ENCODE results near the gene NCAPD2. TPM values are rescaled to one million over a fixed set of nuclear protein-coding genes. Genes with fewer than 3 reads are reported as not detected.

NCAPD2 gene
- total and polyA plus RNA-seq, 2 donors (not counting 3 experiments of a cell fraction or from before 2014, with no cell fraction given), result 41.8 to 90.1 TPM

- dilution Hi-C loops (cut with MboI; ENCODE audit: extremely low pct_ligation_motif_present, low sequenced_read_pairs) (no loop called here), intact Hi-C loops (cut with micrococcal nuclease) (no loop called here)
- DNase-seq (ENCODE audit: low read depth, low spot score) (no peak), FAIRE-seq (no peak)
- Histone ChIP-seq H3K4me2 (ENCODE audit: insufficient read depth, low read length) (no peak overlapping the region), H3K4me3 (replicated peaks in 1 of 3; ENCODE audit: insufficient read depth in 1 of 3, low read depth in 1 of 3, low read length in 3 of 3) (no peak overlapping the region), H3K9me3 (replicated peaks; ENCODE audit: control insufficient read depth, insufficient read depth, low read length) (no peaks in the 10 kb centered on the region), H3K9ac (replicated peaks; ENCODE audit: extremely low read depth, insufficient read depth, low read length) (no peak overlapping the region), H3K27me3 (ENCODE audit: control insufficient read depth in 2 of 2, insufficient read depth in 2 of 2, low read length in 2 of 2) (no peaks in the 10 kb centered on the region), H3K36me3 (ENCODE audit: control insufficient read depth in 2 of 2, extremely low read depth in 1 of 2, insufficient read depth in 2 of 2, low read length in 2 of 2) (peaks cover 16 to 29% of the 10 kb centered on the region in 2 experiments), H4K20me1 (replicated peaks; ENCODE audit: control insufficient read depth, extremely low read depth, insufficient read depth, low read length) (no peaks in the 10 kb centered on the region), H3K79me2 (ENCODE audit: control insufficient read depth, insufficient read depth, low read length) (peaks cover 31% of the 10 kb centered on the region), H3K27ac (ENCODE audit: insufficient read depth, low read depth, low read length) (no peak overlapping the region), H3K9me1 (replicated peaks; ENCODE audit: control insufficient read depth, extremely low read depth, insufficient read depth, low read length) (no peaks in the 10 kb centered on the region), H3K4me1 (ENCODE audit: control insufficient read depth, extremely low read depth, insufficient read depth, low read length) (peaks cover 39% of the 10 kb centered on the region), H2AFZ (ENCODE audit: low read depth, low read length) (no peak overlapping the region)
- no TSS peak for BruUV-seq (replicated peaks)
- ChIA-PET POLR2A (interaction anchor here (1.3 to 1.4 kb wide), 2 partner anchors 14 to 69 kb away, joined by 5 to 6 read pairs; partner anchors contain the start of gene VAMP1), CTCF (interaction anchor here (1.1 to 7.0 kb wide), 7 partner anchors 12 to 114 kb away, joined by 3 to 145 read pairs (median 33); partner anchors contain the start of genes IFFO1, MRPL51 and VAMP1)
- TF ChIP-seq FOS (IDR thresholded peaks at IDR 0.05; ENCODE audit: borderline replicate concordance, insufficient read depth, low read length), result no peak
- no peak for TF ChIP-seq POLR2AphosphoS5 (IDR thresholded peaks at IDR 0.05; ENCODE audit: insufficient read depth, low read depth, low read length)
- TF ChIP-seq POLR2A (IDR thresholded peaks at IDR 0.05; ENCODE audit: low read depth, low read length), result no peak
- no peak for TF ChIP-seq MAX (IDR thresholded peaks at IDR 0.05; ENCODE audit: insufficient read depth, insufficient read length)
Measured at GRCh38 chr12:6539314-6539682, 45.4 kb downstream of the NCAPD2 start.

GRCh38 chr12:6539707-6540134 lies 45.8 kb downstream of the NCAPD2 start:
- H3K79me2 ChIP-seq (ENCODE audit: control insufficient read depth, insufficient read depth, low read length), result peaks cover 27% of the 10 kb centered on the region
- POLR2A ChIA-PET, result interaction anchor here (0.5 to 1.4 kb wide), 4 partner anchors 13 to 205 kb away, joined by 3 to 6 read pairs (median 4); partner anchors contain the start of gene VAMP1

More at GRCh38 chr12:6539707-6540134, 45.8 kb downstream of the NCAPD2 start:
- no peak overlapping the region for H3K4me3 ChIP-seq (replicated peaks in 1 of 3; ENCODE audit: insufficient read depth in 1 of 3, low read depth in 1 of 3, low read length in 3 of 3)
- intact Hi-C loops (cut with micrococcal nuclease), result loop anchor here (1.0 kb wide), 1 partner anchor 9 kb away; no protein-coding TSS in a partner anchor
- no peaks in the 10 kb centered on the region for H4K20me1 ChIP-seq (replicated peaks; ENCODE audit: control insufficient read depth, extremely low read depth, insufficient read depth, low read length)
- H3K27me3 ChIP-seq (ENCODE audit: control insufficient read depth in 2 of 2, insufficient read depth in 2 of 2, low read length in 2 of 2), result no peaks in the 10 kb centered on the region
- no peak overlapping the region for H3K9ac ChIP-seq (replicated peaks; ENCODE audit: extremely low read depth, insufficient read depth, low read length)
- dilution Hi-C loops (cut with MboI; ENCODE audit: extremely low pct_ligation_motif_present, low sequenced_read_pairs), result no loop called here
- H3K4me1 ChIP-seq (ENCODE audit: control insufficient read depth, extremely low read depth, insufficient read depth, low read length), result peaks cover 39% of the 10 kb centered on the region
- BruUV-seq (replicated peaks), result TSS peak; percentile 53
- H3K27ac ChIP-seq (ENCODE audit: insufficient read depth, low read depth, low read length), result no peak overlapping the region
- no peak for FAIRE-seq
- no peaks in the 10 kb centered on the region for H3K9me1 ChIP-seq (replicated peaks; ENCODE audit: control insufficient read depth, extremely low read depth, insufficient read depth, low read length)
- CTCF ChIA-PET, result interaction anchor here (1.1 to 7.0 kb wide), 7 partner anchors 11 to 115 kb away, joined by 3 to 145 read pairs (median 5); partner anchors contain the start of genes IFFO1, MRPL51 and VAMP1
- H2AFZ ChIP-seq (ENCODE audit: low read depth, low read length), result no peak overlapping the region
- TF ChIP-seq FOS (IDR thresholded peaks at IDR 0.05; ENCODE audit: borderline replicate concordance, insufficient read depth, low read length) (no peak), POLR2A (IDR thresholded peaks at IDR 0.05; ENCODE audit: low read depth, low read length) (no peak), MYC (IDR thresholded peaks at IDR 0.05; ENCODE audit: low read depth, low read length) (no peak), CTCF (IDR thresholded peaks at IDR 0.05; ENCODE audit: extremely low read depth in 1 of 2, insufficient read depth in 1 of 2, low read depth in 1 of 2, low read length in 2 of 2) (no peak), JUN (IDR thresholded peaks at IDR 0.05; ENCODE audit: borderline replicate concordance, insufficient read depth, insufficient read length, low read depth) (no peak)
- peaks cover 20 to 32% of the 10 kb centered on the region in 2 experiments for H3K36me3 ChIP-seq (ENCODE audit: control insufficient read depth in 2 of 2, extremely low read depth in 1 of 2, insufficient read depth in 2 of 2, low read length in 2 of 2)
- DNase-seq (ENCODE audit: low read depth, low spot score), result no peak
- no peaks in the 10 kb centered on the region for H3K9me3 ChIP-seq (replicated peaks; ENCODE audit: control insufficient read depth, insufficient read depth, low read length)
- H3K4me2 ChIP-seq (ENCODE audit: insufficient read depth, low read length), result no peak overlapping the region

Data from endothelial cell of umbilical vein (primary cell).